BJ (cell line): Measurements from ENCODE around the gene PHC2. TPM values are rescaled to one million over a fixed set of nuclear protein-coding genes. Genes with fewer than 3 reads are reported as not detected.
"Not testable (repeated sequence)": the region's sequence is repeated elsewhere in the genome, so short reads cannot be mapped to it uniquely, and the experiment has no call there.

Experiments used
- CTCF ChIA-PET: fragments of 350-600 bp; formaldehyde crosslinking; extraction: SDS; loops from one replicate; lab custom pipeline; 2021; ENCODE audit warnings: antibody characterized with exemption, inconsistent platforms; lab: Yijun Ruan, JAX
- POLR2A ChIA-PET: fragments of 300-600 bp; sonication (Branson Sonifier 250); formaldehyde crosslinking; extraction: SDS; loops from one replicate; lab custom pipeline; 2021; ENCODE audit warnings: antibody characterized with exemption; lab: Charles Lee
- DNase-seq: peaks from one replicate; pipeline ENCODE4 v3.0.0-alpha.2; 2011; ENCODE audit warnings: low read depth
- H3K27me3 ChIP-seq: 2 replicates; pipeline ENCODE4 v1.6.0; 2011; ENCODE audit warnings: low read length; ENCODE audit not compliant: control insufficient read depth, insufficient read depth
- H3K36me3 ChIP-seq: 2 replicates; pipeline ENCODE4 v1.5.1; 2011; ENCODE audit warnings: low read length; ENCODE audit not compliant: control insufficient read depth, insufficient read depth
- H3K4me3 ChIP-seq: 2 replicates; pipeline ENCODE4 v1.5.1; 2011; ENCODE audit warnings: low read depth, mild to moderate bottlenecking, control low read depth, low read length
- CTCF ChIP-seq: IDR thresholded peaks from 2 replicates; pipeline ENCODE4 v1.5.1; 2011; ENCODE audit warnings: low read depth, mild to moderate bottlenecking, control low read depth, inconsistent platforms, low read length, moderate library complexity; ENCODE audit not compliant: insufficient read depth
- polyA plus RNA-seq: library from polyadenylated mRNA; depleted of rRNA; stranded (reverse); fragments of >200 nt; gene quantifications from 2 replicates; pipeline ENCODE4 v1.2.3, GENCODE V29; 2011

The PHC2 gene
- polyA plus RNA-seq, 1 experiment = 62.0 TPM

- H3K36me3 ChIP-seq = peaks cover 18% of the 10 kb centered on the region
- POLR2A ChIA-PET = no interaction called here
- DNase-seq = no peak
- H3K27me3 ChIP-seq = no peaks in the 10 kb centered on the region
- H3K4me3 ChIP-seq = no peak overlapping the region
- CTCF ChIA-PET = interaction anchor here (1.0 to 8.3 kb wide), 4 partner anchors 71 to 178 kb away, joined by 3 to 203 read pairs (median 46); partner anchors contain the start of gene ZSCAN20
- TF ChIP-seq CTCF = no peak
Observed at GRCh38 chr1:33292726-33293340, 138.1 kb downstream of the PHC2 start.

- DNase-seq, H3K4me3 ChIP-seq, POLR2A ChIA-PET, CTCF ChIA-PET, H3K27me3 ChIP-seq: not testable (repeated sequence)
- peaks cover 13% of the 10 kb centered on the region for H3K36me3 ChIP-seq
Observed at GRCh38 chr1:33290615-33291014, 140.3 kb downstream of the PHC2 start.

GRCh38 chr1:33289858-33290154 is 141.1 kb downstream of the PHC2 start:
- no peak for TF ChIP-seq CTCF
- H3K27me3 ChIP-seq = no peaks in the 10 kb centered on the region
- no peak for DNase-seq
- CTCF ChIA-PET = no interaction called here
- POLR2A ChIA-PET = no interaction called here
- H3K4me3 ChIP-seq = no peak overlapping the region
- H3K36me3 ChIP-seq = peaks cover 9% of the 10 kb centered on the region

- ChIA-PET POLR2A (no interaction called here), CTCF (interaction anchor here (0.9 kb wide), 1 partner anchor 71 kb away, joined by 3 read pairs; no protein-coding TSS in a partner anchor)
- no peaks in the 10 kb centered on the region for H3K27me3 ChIP-seq
- TF ChIP-seq CTCF = no peak
- H3K4me3 ChIP-seq = no peak overlapping the region
- no peak for DNase-seq
- H3K36me3 ChIP-seq = peaks cover 7% of the 10 kb centered on the region
Observed at GRCh38 chr1:33288976-33289857, 141.7 kb downstream of the PHC2 start.

- no peak for TF ChIP-seq CTCF
- no peak overlapping the region for H3K4me3 ChIP-seq
- H3K27me3 ChIP-seq = no peaks in the 10 kb centered on the region
- ChIA-PET POLR2A (no interaction called here), CTCF (interaction anchor here (2.2 kb wide), 1 partner anchor 8 kb away, joined by 12 read pairs; no protein-coding TSS in a partner anchor)
- no peak for DNase-seq
- peaks cover 4% of the 10 kb centered on the region; the same call in 1 of the 2 replicates for H3K36me3 ChIP-seq
Observed at GRCh38 chr1:33287317-33287716, 143.6 kb downstream of the PHC2 start.
